Activated T-cell treated with anti-CD3 and anti-CD28 coated beads, Interleukin-2, amount 50 U/mL, for 72 hours (primary cell): ENCODE measurements around the gene CLEC7A. TPM values are rescaled to one million over a fixed set of nuclear protein-coding genes. Genes with fewer than 3 reads are reported as not detected.

ENCODE experiments used
- ATAC-seq, 2 donors: fragments of 150-1000 bp; cut with Tn5 transposase; replicated peaks in 1 of 2; 2 replicates each; pipeline ENCODE4 v1.10.0; 2021; ENCODE audit warnings: moderate library complexity in 2 of 2, mild to moderate bottlenecking in 1 of 2
- DNase-seq, 2 donors: peaks; one replicate each; pipeline ENCODE4 v3.0.0; 2021 to 2022; ENCODE audit warnings: mixed read lengths in 1 of 2
- H3K27ac Mint-ChIP-seq: one replicate; pipeline ENCODE4 v1.8.0; 2022; ENCODE audit warnings: mild to moderate bottlenecking, moderate library complexity, mixed read lengths
- H3K27me3 Mint-ChIP-seq: one replicate; pipeline ENCODE4 v1.8.0; 2022; ENCODE audit warnings: low read depth, mixed read lengths
- H3K36me3 Mint-ChIP-seq, 2 donors: one replicate each; pipeline ENCODE4 v1.8.0; 2022; ENCODE audit warnings: mixed read lengths in 2 of 2, mild to moderate bottlenecking in 1 of 2; ENCODE audit not compliant: insufficient read depth in 2 of 2
- H3K4me1 Mint-ChIP-seq: one replicate; pipeline ENCODE4 v1.8.0; 2022; ENCODE audit warnings: low read depth, mixed read lengths
- H3K4me3 Mint-ChIP-seq, 2 donors: one replicate each; pipeline ENCODE4 v1.8.0; 2022; ENCODE audit warnings: mild to moderate bottlenecking in 2 of 2, mixed read lengths in 2 of 2, moderate library complexity in 2 of 2
- H3K9me3 Mint-ChIP-seq, 2 donors: one replicate each; pipeline ENCODE4 v1.8.0; 2022; ENCODE audit warnings: mixed read lengths in 2 of 2
- total RNA-seq, 2 donors: library from RNA; stranded (reverse); gene quantifications; one replicate each; pipeline ENCODE4 v1.2.3, GENCODE V29; 2022

Gene CLEC7A
- total RNA-seq, 2 donors from 2014 or later: not detected

GRCh38 chr12:10072131-10072530, 57.9 kb downstream of the CLEC7A start:
- DNase-seq: no peak
- Mint-ChIP-seq H3K4me3 (no peak overlapping the region), H3K36me3 (no peaks in the 10 kb centered on the region), H3K4me1 (no peaks in the 10 kb centered on the region), H3K27me3 (peaks cover 16% of the 10 kb centered on the region), H3K9me3 (no peaks in the 10 kb centered on the region), H3K27ac (no peak overlapping the region)
- ATAC-seq: no peak

- H3K27me3 Mint-ChIP-seq: peaks cover 16% of the 10 kb centered on the region
- no peaks in the 10 kb centered on the region for H3K4me1 Mint-ChIP-seq
Measured at GRCh38 chr12:10070380-10070779, 59.6 kb downstream of the CLEC7A start.

GRCh38 chr12:10069976-10070375, 60.0 kb downstream of the CLEC7A start:
- Mint-ChIP-seq H3K4me1 (no peaks in the 10 kb centered on the region), H3K36me3 (no peaks in the 10 kb centered on the region), H3K9me3 (no peaks in the 10 kb centered on the region), H3K4me3 (no peak overlapping the region), H3K27ac (no peak overlapping the region), H3K27me3 (peaks cover 16% of the 10 kb centered on the region)
- no peak for ATAC-seq
- no peak for DNase-seq

More at GRCh38 chr12:10070380-10070779, 59.6 kb downstream of the CLEC7A start:
- Mint-ChIP-seq H3K36me3 (no peaks in the 10 kb centered on the region), H3K9me3 (no peaks in the 10 kb centered on the region), H3K27ac (no peak overlapping the region), H3K4me3 (no peak overlapping the region)
- DNase-seq (no peak), ATAC-seq (no peak)

DNA sequence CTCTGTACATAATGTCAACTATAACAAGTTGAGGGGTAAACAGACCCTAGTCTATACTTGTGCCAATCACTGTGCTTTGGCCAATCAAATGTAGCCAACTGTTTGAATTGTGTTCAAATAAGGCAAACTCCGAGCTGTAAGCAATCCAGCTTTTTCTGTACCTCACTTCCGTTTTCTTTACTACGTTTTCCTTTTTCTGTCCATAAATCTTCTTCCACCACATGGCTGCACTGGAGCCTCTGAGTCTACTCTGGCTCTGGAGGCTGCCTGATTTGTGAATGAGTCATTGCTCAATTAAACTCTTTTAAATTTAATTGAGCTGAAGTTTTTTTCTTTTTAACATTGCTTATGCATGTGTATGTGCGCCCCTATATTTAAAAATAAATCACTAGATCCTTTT, 60.9 kb downstream of the CLEC7A start:
- ATAC-seq: no peak
- Mint-ChIP-seq H3K27me3 (peaks cover 16% of the 10 kb centered on the region), H3K4me3 (no peak overlapping the region), H3K27ac (no peak overlapping the region), H3K4me1 (no peaks in the 10 kb centered on the region), H3K9me3 (no peaks in the 10 kb centered on the region), H3K36me3 (no peaks in the 10 kb centered on the region)
- DNase-seq: no peak

DNA sequence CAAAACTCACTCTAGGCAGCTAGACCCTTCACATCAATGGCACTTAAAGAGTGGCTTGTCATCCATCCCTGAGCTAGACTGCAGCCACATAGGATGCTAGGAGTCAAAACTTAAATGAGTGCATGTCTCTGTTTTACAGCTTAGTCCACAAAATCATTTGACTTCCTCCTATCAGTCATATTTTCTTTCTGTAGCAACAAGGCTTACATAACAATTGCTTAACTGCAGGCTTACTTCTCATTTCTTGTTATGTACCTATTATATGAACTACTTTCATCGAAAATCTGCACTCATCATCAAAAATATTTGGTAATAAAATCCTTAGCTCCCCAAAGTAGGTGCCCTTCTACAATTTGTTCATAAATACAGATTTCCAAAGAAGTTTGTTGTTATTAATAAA, 61.4 kb downstream of the CLEC7A start:
- Mint-ChIP-seq H3K27ac (no peak overlapping the region), H3K36me3 (no peaks in the 10 kb centered on the region), H3K9me3 (no peaks in the 10 kb centered on the region), H3K4me1 (no peaks in the 10 kb centered on the region), H3K4me3 (no peak overlapping the region), H3K27me3 (peaks cover 16% of the 10 kb centered on the region)
- DNase-seq (no peak), ATAC-seq (no peak)

DNA sequence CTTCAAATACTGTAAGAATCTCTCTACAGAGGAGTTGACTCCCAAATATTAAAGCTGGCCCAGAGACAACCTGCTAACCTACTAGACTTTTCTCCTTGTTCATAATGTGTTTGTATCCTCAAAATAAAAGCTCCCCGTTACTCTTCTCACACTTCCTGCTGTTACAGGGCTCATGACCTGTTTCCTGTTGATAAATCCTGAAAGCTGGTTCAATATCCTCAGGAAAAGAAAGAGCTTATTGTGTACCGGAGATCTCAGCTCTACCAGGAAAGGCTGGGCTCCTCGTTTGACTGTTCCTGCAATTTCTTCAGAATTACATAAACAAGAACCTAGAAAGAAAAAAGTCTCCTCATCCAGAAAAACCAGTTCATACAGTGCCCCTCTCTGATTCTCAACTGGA, 62.1 kb downstream of the CLEC7A start:
- Mint-ChIP-seq H3K27ac (no peak overlapping the region), H3K9me3 (no peaks in the 10 kb centered on the region), H3K4me1 (no peaks in the 10 kb centered on the region), H3K36me3 (no peaks in the 10 kb centered on the region), H3K4me3 (no peak overlapping the region), H3K27me3 (peaks cover 16% of the 10 kb centered on the region)
- DNase-seq: no peak
- no peak for ATAC-seq

DNA sequence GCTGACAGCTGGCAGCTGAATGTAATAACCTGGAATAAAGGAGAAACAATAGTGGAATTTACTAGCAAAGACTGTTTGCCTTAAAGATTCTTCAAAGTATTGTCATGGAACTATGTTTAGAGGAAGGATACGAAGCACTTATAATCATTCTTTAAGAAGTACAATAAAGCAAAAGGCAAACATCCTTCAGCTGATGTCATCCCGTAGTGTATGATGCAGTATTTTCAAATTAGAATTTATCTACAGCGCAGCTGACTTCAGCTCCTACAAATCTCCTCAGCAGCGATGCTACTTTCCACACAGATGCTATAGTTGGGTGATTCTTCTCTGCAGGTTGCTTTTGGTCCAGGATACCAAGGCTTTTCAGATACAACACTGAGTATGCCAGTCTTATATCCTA, 62.7 kb downstream of the CLEC7A start:
- no peak overlapping the region for H3K27ac Mint-ChIP-seq
- peaks cover 16% of the 10 kb centered on the region for H3K27me3 Mint-ChIP-seq
- no peaks in the 10 kb centered on the region for H3K4me1 Mint-ChIP-seq

More for the DNA sequence above, 62.7 kb downstream of the CLEC7A start:
- DNase-seq (no peak), ATAC-seq (no peak)
- Mint-ChIP-seq H3K9me3 (no peaks in the 10 kb centered on the region), H3K4me3 (no peak overlapping the region), H3K36me3 (no peaks in the 10 kb centered on the region)

Other genes with a start within 250 kb of the CLEC7A start
- gene KLRF2, start 248.7 kb downstream of the CLEC7A start, total RNA-seq: not detected
- not detected for gene CLEC2A, start 197.8 kb downstream of the CLEC7A start, total RNA-seq
- gene CLEC12A, start 158.8 kb downstream of the CLEC7A start, total RNA-seq: under 1 TPM in 1 of 2 donors, not detected in 1; 0.16 TPM
- gene CLEC1B, start 131.1 kb downstream of the CLEC7A start, total RNA-seq: not detected
- not detected for gene CLEC12B, start 119.6 kb downstream of the CLEC7A start, total RNA-seq
- gene CLEC9A, start 99.5 kb downstream of the CLEC7A start, total RNA-seq: not detected
- gene CLEC1A, start 31.2 kb downstream of the CLEC7A start, total RNA-seq: not detected
- not detected for gene OLR1, start 41.9 kb upstream of the CLEC7A start, total RNA-seq
- not detected for gene TMEM52B, start 48.8 kb upstream of the CLEC7A start, total RNA-seq
- gene GABARAPL1, start 82.7 kb upstream of the CLEC7A start, total RNA-seq: 10 to 100 TPM; 15.8 to 20.3 TPM
- gene KLRD1, start 177.7 kb upstream of the CLEC7A start, total RNA-seq: 1 to 10 TPM; 2.0 to 6.6 TPM